Activated CD4-positive, alpha-beta T cell treated with anti-CD3 and anti-CD28 coated beads, Interleukin-10, Interleukin-2, amounts not matched to agents 100 ng/mL and 50 ng/mL, durations not matched to agents 16 hours and 8 hours (primary cell): Measurements from ENCODE around the gene ZC3H18.

Experiments
- DNase-seq: peaks from one replicate; pipeline ENCODE4 v3.0.0-alpha.2; 2020

The ZC3H18 gene

DNA sequence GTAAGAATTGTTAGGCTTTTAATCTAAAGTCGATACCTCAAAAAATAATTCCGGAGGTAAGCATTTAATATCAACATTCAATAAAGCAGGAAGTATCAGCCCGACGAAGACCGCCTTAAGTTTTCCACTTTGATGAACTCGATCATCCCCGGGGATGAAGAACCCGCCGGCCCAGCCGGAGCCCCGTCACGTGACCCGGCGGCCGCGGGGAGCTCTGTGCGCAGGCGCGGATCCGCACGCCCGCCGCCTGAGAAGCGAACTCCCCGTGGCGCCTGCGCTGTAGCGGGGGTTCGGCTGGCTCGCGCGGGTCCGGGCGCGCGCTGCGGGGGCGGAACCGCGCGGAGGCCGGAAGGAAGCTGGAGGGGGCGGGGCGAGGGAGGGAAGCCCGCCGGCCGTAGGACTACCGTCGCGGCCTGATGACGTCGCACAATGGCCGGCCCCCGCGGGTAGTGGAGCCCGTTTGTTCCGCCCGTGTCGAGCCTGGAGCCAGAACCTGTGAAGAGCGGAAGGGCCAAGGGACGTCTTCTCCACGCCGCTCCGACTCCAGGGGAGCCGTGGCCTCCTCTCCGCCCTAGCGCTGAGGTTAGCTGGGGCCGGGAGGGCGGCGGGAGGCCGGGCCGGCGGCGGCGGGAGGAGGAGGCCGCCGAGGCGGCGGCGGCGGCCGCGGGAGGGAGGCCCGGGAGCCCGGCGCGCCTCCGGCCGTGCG, at the start of gene ZC3H18:
Gene ZC3H18 (plus strand): TSS at position 419 of the 706 bp plus-strand sequence. CDS start 6,721 bp downstream, outside the sequence.
- DNase-seq: peak; percentile 98

GRCh38 chr16:88521674-88522073, 48.5 kb upstream of the ZC3H18 start:
- no peak for DNase-seq

DNA sequence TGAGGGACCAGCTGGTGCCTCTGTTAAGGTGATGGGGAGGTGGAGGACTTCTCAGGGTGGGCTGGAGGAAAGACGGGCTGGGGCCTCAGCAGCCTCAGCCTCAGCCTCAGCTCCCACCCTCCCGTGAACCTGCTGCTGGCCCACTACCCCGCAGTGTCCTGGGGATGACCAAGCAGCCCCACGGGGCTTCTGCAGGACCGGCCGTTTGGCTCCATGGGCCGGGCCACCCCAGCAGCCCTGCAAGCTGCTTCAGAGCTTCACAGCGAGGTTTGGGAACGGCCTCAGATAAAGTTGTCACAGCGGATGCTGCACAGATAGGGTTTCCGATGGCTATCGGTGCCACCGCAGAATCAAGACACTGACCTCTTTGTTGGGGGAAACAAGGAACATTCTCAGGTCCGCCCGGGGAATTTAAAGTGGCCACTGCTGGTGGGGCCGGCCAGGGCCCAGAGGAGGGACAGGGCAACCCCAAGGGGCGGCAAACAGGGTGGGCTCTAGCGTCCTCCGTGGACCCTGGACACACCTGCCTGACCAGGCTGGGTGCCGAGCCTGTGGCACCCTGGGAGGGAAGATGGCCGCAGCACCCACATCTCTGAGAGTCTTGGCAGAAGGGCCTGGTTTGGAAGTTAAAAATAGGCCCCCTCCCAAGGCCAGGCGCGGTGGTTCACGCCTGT, 47.8 kb upstream of the ZC3H18 start:
- DNase-seq: no peak

DNA sequence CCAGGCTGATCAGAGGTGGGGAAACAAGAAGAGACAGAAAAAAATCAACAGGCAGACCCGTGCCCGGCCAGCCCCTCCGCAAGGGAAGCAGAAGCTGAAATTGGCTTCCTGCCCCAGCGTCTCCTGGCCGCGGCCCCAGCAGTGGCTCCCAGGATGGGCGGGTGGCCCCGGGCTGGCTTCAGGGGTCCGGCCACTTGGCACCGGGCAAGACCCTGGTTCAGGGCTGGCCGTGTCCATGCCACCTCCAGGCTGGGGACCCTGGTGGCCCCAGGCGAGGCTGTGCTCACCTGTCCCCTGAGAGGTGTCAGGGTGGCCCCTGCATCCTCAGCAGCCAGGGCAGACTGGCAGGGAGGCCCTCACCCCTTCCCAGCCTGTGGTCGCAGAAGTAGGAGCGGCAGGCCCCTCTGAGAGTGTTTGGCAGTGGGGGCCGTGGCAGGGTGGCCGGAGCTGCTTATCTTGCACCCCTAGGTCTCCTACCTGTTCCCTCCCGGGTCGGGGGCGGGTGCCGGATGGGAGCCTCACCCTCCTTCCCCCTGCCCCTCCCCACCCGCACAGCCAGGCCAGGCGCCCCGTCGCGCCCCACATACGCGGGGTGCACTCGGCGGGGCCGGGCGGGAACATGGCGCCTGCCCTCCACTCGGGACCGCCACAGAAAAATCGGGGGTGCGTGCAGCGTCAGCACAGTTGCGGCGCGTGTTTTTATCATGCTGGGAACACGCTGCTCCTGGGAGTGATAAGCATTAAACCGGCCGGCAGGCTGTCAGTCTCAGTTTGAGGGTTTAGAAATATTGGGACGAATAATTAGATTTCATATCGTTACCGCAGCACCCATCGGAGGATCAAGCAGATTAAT, 46.7 kb upstream of the ZC3H18 start:
- no peak for DNase-seq

DNA sequence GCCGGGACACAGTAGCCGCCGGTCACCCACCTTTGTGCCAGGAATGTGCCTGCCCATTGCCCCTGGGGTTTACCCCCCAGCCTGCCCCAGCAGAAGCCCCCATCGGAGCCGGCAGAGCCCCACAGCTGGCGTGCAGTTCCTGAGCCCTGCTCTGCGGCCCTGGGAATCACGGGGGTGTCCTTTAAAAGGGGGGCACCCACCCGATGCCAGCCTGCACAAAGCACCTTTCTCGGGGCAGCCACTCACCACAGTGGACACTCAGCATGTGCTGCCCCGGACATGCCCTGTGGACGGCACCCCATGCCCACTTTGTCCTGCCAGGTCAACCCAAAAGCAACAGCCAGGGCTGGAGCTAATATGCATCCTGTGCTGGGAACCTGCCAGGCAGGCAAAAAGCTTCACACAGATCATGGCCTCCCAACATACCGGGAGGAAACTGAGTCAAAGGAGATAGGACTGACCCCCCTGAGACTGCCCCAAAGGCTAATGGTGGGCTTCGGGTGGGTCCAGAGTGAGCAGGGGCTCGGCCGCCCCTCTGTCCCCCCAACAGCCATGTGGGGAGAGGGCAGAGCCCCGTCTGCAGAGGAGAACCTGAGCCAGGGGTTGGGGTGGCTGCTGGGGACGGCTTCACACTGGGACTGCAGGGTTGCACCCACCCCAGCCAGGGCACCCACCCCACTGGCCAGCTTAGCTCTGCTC, 45.8 kb upstream of the ZC3H18 start:
- DNase-seq: no peak

DNA sequence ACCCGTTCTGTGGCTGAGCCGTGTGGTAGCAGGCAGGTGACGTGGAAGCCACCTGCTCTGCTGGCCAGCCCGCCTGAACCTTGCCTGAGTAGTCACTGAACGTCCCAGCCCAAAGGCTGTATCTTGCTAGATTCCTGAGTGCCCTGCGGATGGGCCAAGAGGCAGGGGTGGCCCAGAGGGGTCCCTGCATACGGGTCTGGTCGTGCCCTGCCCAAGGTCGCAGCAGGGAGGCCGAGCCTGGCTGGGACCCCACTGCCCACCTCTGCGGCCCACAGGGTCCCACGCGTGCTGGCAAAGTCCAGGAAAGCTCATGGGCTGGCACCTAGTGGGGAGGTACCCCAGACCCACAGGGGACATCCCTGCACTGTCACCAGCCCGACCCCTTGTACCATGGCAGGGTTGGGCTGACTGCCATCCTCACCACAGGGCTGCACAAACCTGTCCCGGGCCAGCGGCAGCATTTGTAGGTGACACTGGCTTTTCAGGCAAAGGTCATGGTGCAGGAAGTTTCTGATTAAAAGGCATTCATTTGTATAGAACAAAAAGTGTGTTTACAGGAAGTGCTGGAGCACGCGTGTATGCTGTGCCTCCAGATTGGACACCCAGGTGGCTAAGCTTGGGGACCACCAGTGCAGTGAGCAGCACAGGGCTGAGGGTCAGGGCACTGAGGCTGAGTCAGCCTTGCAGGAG, 45.1 kb upstream of the ZC3H18 start:
- no peak for DNase-seq

GRCh38 chr16:88525663-88525990, 44.6 kb upstream of the ZC3H18 start:
- no peak for DNase-seq

- DNase-seq: no peak
Observed at GRCh38 chr16:88526008-88526905, 43.9 kb upstream of the ZC3H18 start.

DNA sequence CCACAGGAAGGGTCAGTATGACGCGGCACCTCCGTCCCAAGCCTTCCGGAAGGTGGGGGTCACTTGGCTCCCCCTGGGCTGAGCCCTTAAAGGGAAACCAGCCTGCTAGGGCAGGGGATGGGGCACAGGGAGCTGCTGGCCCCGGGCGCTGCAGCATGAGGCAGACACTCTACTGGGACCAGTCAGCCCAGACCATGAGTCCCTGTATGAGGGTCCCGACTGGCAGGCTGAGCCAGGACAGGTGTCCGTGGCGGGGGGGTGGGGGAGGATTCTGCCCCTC, 43.4 kb upstream of the ZC3H18 start:
- no peak for DNase-seq

DNA sequence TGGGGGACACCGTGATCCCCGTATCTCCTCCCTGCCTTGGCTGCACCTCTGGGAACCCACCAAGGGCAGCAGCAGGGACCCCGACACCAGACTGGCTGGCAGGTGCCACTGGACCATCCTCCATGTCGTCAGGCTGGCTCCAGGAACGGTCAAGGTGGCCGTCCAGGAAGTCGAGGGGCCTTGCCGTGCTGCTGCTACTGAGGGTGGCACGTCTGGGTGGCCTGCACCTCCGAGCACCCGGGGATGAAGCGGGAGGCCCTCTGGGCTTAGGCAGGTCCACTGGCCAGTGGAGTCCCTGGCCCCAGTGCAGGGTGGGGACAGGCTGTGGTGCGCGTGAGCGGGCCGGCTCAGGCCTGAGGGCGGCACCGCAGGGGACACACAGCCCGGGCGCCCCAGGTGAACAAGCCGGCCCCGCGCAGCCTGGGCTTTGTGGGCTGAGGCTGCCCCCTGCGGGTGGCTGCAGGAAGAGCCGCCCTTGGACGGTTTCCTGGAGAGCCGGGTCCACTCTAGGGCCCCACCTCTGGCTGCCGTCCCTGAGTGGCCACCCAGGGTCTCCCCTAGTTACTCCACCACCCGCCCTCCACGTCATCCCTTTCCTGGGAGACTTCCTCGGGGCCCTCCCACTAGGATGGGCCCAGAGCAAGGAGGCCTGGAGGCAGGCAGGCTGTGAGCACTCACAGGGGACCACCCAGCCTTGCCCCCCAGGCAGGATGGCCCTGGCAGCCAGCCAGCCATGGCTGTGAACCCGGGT, 42.8 kb upstream of the ZC3H18 start:
- DNase-seq: peak; percentile 62

DNA sequence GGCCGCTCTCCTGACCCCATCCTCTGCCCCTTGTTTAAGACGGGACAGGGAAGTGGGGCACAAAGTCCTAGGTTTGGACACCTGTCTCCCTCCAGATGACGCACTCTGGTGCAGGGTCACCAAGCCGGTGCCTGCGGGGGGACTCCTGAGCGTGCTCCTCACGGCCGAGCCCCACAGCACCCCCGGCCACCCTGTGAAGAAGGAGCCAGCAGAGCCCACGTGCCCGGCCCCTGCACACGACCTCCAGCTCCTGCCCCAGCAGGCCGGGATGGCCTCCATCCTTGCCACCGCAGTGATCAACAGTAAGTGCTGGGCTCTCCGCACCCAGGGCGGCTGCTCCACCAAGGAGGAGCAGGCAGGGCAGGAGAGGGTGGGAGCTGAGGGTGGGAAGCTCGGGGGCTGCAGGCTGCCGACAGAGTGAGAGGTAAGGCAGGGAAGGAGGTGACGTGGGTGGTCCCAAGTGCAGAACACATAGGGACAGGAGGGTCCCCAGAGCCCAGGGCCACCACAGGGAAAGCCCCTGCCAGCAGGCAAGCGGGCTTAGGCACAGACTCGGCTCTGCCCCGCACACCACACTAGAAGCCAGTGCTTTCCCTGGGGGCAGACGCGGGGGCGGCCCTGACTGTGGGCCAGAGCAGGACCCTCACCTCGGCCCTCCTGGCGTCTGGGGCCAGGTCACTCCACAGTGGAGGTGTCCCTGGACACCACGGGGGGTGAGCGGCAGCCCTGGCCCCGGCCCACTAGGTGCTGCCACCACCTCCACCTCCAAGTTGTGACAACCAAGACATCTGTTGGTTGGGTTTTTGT, 42.1 kb upstream of the ZC3H18 start:
- DNase-seq: no peak

DNA sequence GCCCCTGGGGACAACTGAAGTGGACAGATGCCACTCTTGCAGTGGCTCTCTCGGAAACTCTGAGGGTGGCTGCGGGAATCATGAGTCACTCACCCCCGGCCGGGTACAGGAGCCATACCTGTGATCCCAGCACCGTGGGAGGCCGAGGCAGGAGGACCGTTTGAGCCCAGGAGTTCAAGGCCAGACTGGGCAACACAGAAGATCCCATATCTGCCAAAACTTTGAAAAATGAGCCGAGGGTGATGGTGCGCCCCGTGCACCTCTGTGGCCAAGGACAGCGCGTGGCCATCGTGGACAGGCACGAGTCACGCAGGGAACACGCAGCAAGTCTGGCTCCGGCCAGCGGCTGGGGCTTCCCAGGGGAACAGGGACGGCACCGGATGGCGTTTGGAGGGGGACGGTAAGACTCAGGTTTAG, 41.3 kb upstream of the ZC3H18 start:
- no peak for DNase-seq

GRCh38 chr16:88529596-88529995, 40.6 kb upstream of the ZC3H18 start:
- DNase-seq: no peak

- DNase-seq: no peak
Observed at GRCh38 chr16:88530051-88530857, 39.9 kb upstream of the ZC3H18 start.

- DNase-seq: no peak
Observed at GRCh38 chr16:88530858-88531203, 39.4 kb upstream of the ZC3H18 start.

DNA sequence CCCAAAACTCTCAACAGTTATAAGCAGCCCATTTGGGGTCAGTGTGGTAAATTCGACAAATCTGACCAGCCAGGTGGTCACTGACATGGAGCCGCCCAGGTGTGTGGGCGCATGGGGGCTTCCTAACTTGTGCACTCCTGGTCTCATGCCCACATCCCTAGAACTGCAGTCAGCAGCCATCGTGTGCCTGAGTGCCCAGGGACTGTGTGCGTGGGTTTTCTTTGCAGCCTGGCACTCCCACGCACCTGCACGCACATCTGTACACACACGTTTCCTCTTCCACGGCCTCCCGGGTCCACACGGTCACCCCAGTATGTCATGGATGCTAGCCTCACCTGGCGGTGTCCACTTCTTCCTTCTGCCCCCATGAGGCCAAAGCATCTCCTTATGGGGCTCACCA, 38.9 kb upstream of the ZC3H18 start:
- DNase-seq: no peak

- DNase-seq: no peak
Observed at GRCh38 chr16:88531931-88532433, 38.2 kb upstream of the ZC3H18 start.

- DNase-seq: no peak
Observed at GRCh38 chr16:88532434-88533241, 37.6 kb upstream of the ZC3H18 start.
